SK-N-MC (cell line): ENCODE measurements around the gene INTS14.
A peak's percentile ranks its signal among the peaks of the same experiment; 100 is the strongest.

Experiments used
- DNase-seq: peaks from one replicate; pipeline ENCODE4 v3.0.0-alpha.2; 2011; ENCODE audit warnings: low read depth, low spot score
- H3K27ac ChIP-seq: fragments of 200-600 bp; sonication (generic); 2 replicates; pipeline ENCODE4 v1.5.1; 2016; ENCODE audit warnings: mixed run types
- H3K36me3 ChIP-seq: fragments of 200-600 bp; sonication (generic); 2 replicates; pipeline ENCODE4 v1.6.1; 2017; ENCODE audit warnings: antibody characterized with exemption, low read length, mixed read lengths; ENCODE audit not compliant: insufficient read depth
- H3K4me3 ChIP-seq: fragments of 200-600 bp; sonication (generic); 2 replicates; pipeline ENCODE4 v1.5.1; 2016
- H3K9ac ChIP-seq: fragments of 200-600 bp; sonication (generic); 2 replicates; pipeline ENCODE4 v1.8.0; 2017; ENCODE audit warnings: mixed run types, mixed read lengths; ENCODE audit not compliant: insufficient read length
- H3K9me3 ChIP-seq: fragments of 200-600 bp; sonication (generic); 2 replicates; pipeline ENCODE4 v1.6.1; 2017; ENCODE audit warnings: low read depth, mild to moderate bottlenecking, antibody characterized with exemption, low read length, moderate library complexity, mixed read lengths
- EZH2 ChIP-seq: fragments of 200-600 bp; sonication (generic); IDR thresholded peaks from one replicate; pipeline ENCODE4 v1.6.1; 2017; ENCODE audit warnings: antibody characterized with exemption
- FOXP2 ChIP-seq: optimal IDR thresholded peaks from 2 replicates; pipeline ENCODE3; 2011; ENCODE audit warnings: mild to moderate bottlenecking, moderate library complexity; ENCODE audit not compliant: insufficient read depth; ENCODE audit errors: extremely low read length, control extremely low read depth
- POLR2AphosphoS5 ChIP-seq: IDR thresholded peaks from 2 replicates; pipeline ENCODE4 v1.6.1; 2012; ENCODE audit warnings: mild to moderate bottlenecking, low read depth, low read length, borderline replicate concordance

The INTS14 gene

GRCh38 chr15:65599677-65600076 lies 11.3 kb downstream of the INTS14 start:
- no peak for DNase-seq
- peaks cover 50% of the 10 kb centered on the region for H3K36me3 ChIP-seq
- no peak overlapping the region for H3K4me3 ChIP-seq
- no peaks in the 10 kb centered on the region for H3K9me3 ChIP-seq
- TF ChIP-seq FOXP2 (no peak), POLR2AphosphoS5 (no peak), EZH2 (no peak)
- H3K9ac ChIP-seq = no peak overlapping the region
- H3K27ac ChIP-seq = no peak overlapping the region

GRCh38 chr15:65598468-65598867 lies 12.5 kb downstream of the INTS14 start:
- DNase-seq = no peak
- H3K9ac ChIP-seq = no peak overlapping the region
- no peak overlapping the region for H3K4me3 ChIP-seq
- no peak for TF ChIP-seq POLR2AphosphoS5
- TF ChIP-seq EZH2 = no peak
- no peak for TF ChIP-seq FOXP2
- H3K9me3 ChIP-seq = no peaks in the 10 kb centered on the region
- H3K36me3 ChIP-seq = peaks cover 55% of the 10 kb centered on the region
- no peak overlapping the region for H3K27ac ChIP-seq

GRCh38 chr15:65595960-65596359 lies 15.0 kb downstream of the INTS14 start:
- no peak for DNase-seq

GRCh38 chr15:65587094-65587493 lies 23.8 kb downstream of the INTS14 start:
- no peak for TF ChIP-seq EZH2
- TF ChIP-seq POLR2AphosphoS5 = no peak
- no peak for TF ChIP-seq FOXP2
- DNase-seq = no peak
- Histone ChIP-seq H3K4me3 (no peak overlapping the region), H3K27ac (no peak overlapping the region), H3K9me3 (no peaks in the 10 kb centered on the region), H3K9ac (no peak overlapping the region), H3K36me3 (peaks cover 50% of the 10 kb centered on the region)

More at GRCh38 chr15:65595960-65596359, 15.0 kb downstream of the INTS14 start:
- Histone ChIP-seq H3K9ac (no peak overlapping the region), H3K27ac (no peak overlapping the region), H3K36me3 (peaks cover 70% of the 10 kb centered on the region), H3K9me3 (no peaks in the 10 kb centered on the region), H3K4me3 (no peak overlapping the region)
- no peak for TF ChIP-seq POLR2AphosphoS5
- TF ChIP-seq EZH2 = no peak
- no peak for TF ChIP-seq FOXP2

GRCh38 chr15:65584241-65584640 lies 26.7 kb downstream of the INTS14 start:
- H3K4me3 ChIP-seq = no peak overlapping the region
- H3K9me3 ChIP-seq = no peaks in the 10 kb centered on the region
- no peak overlapping the region for H3K9ac ChIP-seq
- DNase-seq = no peak
- TF ChIP-seq POLR2AphosphoS5 = no peak
- TF ChIP-seq EZH2 = no peak
- TF ChIP-seq FOXP2 = no peak
- no peak overlapping the region for H3K27ac ChIP-seq
- peaks cover 50% of the 10 kb centered on the region for H3K36me3 ChIP-seq

- TF ChIP-seq EZH2 (no peak), POLR2AphosphoS5 (no peak), FOXP2 (no peak)
- no peak overlapping the region for H3K9ac ChIP-seq
- peaks cover 50% of the 10 kb centered on the region for H3K36me3 ChIP-seq
- H3K9me3 ChIP-seq = no peaks in the 10 kb centered on the region
- DNase-seq = no peak
- H3K4me3 ChIP-seq = no peak overlapping the region
- no peak overlapping the region for H3K27ac ChIP-seq
These were observed 27.2 kb downstream of the INTS14 start for GRCh38 chr15:65583701-65584100.

GRCh38 chr15:65580287-65580686 lies 30.6 kb downstream of the INTS14 start:
- Histone ChIP-seq H3K36me3 (peaks cover 76% of the 10 kb centered on the region), H3K9ac (no peak overlapping the region), H3K9me3 (no peaks in the 10 kb centered on the region), H3K27ac (no peak overlapping the region), H3K4me3 (no peak overlapping the region)
- TF ChIP-seq POLR2AphosphoS5 (no peak; the same call in 1 of the 2 replicates), FOXP2 (no peak), EZH2 (no peak)
- DNase-seq = no peak

GRCh38 chr15:65579762-65580161 lies 31.2 kb downstream of the INTS14 start:
- Histone ChIP-seq H3K9me3 (no peaks in the 10 kb centered on the region), H3K9ac (no peak overlapping the region), H3K27ac (no peak overlapping the region), H3K4me3 (no peak overlapping the region), H3K36me3 (peaks cover 76% of the 10 kb centered on the region)
- no peak for DNase-seq
- TF ChIP-seq EZH2 (no peak), FOXP2 (no peak), POLR2AphosphoS5 (no peak)

- DNase-seq = no peak
- peaks cover 76% of the 10 kb centered on the region for H3K36me3 ChIP-seq
- TF ChIP-seq POLR2AphosphoS5 (no peak; the same call in 1 of the 2 replicates), FOXP2 (no peak), EZH2 (no peak)
- peak overlapping the region; percentile 51; the same call in 1 of the 2 replicates for H3K27ac ChIP-seq
- H3K9me3 ChIP-seq = no peaks in the 10 kb centered on the region
- no peak overlapping the region for H3K4me3 ChIP-seq
- no peak overlapping the region for H3K9ac ChIP-seq
These were observed 31.8 kb downstream of the INTS14 start for GRCh38 chr15:65578904-65579728.
